Transverse colon (tissue), 4 donors: ENCODE measurements around the gene RNPS1. TPM values are rescaled to one million over a fixed set of nuclear protein-coding genes. Genes with fewer than 3 reads are reported as not detected.

ENCODE experiments used
- DNase-seq: peaks from one replicate; pipeline ENCODE4 v3.0.0-alpha.2; 2019
- H3K27ac ChIP-seq, 4 donors: fragments of 200-600 bp; sonication (generic); 2 replicates each; pipeline ENCODE4 v1.5.1; 2016 to 2018; ENCODE audit warnings: inconsistent platforms in 4 of 4
- H3K27me3 ChIP-seq: fragments of 200-600 bp; sonication (generic); 2 replicates; pipeline ENCODE4 v1.5.1; 2017; ENCODE audit warnings: inconsistent platforms
- H3K36me3 ChIP-seq, 4 donors: fragments of 200-600 bp; sonication (generic); 2 replicates each; pipeline ENCODE4 v1.5.1; 2017 to 2019; ENCODE audit warnings: inconsistent platforms in 4 of 4
- H3K4me1 ChIP-seq, 4 donors: fragments of 200-600 bp; sonication (generic); 2 replicates each; pipeline ENCODE4 v1.5.1; 2017 to 2020; ENCODE audit warnings: inconsistent platforms in 4 of 4
- H3K4me3 ChIP-seq, 4 donors: fragments of 200-600 bp; sonication (generic); 1 replicate in 1 of 4; 2 replicates in 3 of 4; pipeline versions ENCODE4 v1.5.1 to v1.6.1; 2017 to 2019; ENCODE audit warnings: inconsistent platforms in 4 of 4
- H3K9me3 ChIP-seq, 2 donors: fragments of 200-600 bp; sonication (generic); 2 replicates each; pipeline ENCODE4 v1.5.1; 2017 to 2019; ENCODE audit warnings: inconsistent platforms in 2 of 2
- EP300 ChIP-seq: sonication (generic); formaldehyde crosslinking; IDR thresholded peaks from one replicate; pipeline ENCODE4 v1.6.1; 2017; ENCODE audit warnings: antibody characterized with exemption, low read depth
- POLR2A ChIP-seq: fragments of 450-650 bp; IDR thresholded peaks from one replicate; pipeline ENCODE4 v1.6.1; 2016; ENCODE audit warnings: antibody characterized with exemption, mild to moderate bottlenecking, moderate library complexity
- POLR2AphosphoS5 ChIP-seq, 3 donors: sonication (generic); formaldehyde crosslinking; IDR thresholded peaks; one replicate each; pipeline ENCODE4 v1.6.1; 2016; ENCODE audit warnings: antibody characterized with exemption in 3 of 3
- WGBS, 2 donors: methylation state at CpG; one replicate each; pipeline ENCODE4 v1.1.5; 2018; ENCODE audit warnings: low coverage in 1 of 2; 5-methylcytosine and 5-hydroxymethylcytosine counted together
- in situ Hi-C, 4 donors: fragments of 200-750 bp; cut with MboI; loops; one replicate each; pipeline versions ENCODE4 v1.15.0 to v1.15.1; 2017; ENCODE audit warnings: low sequenced_read_pairs in 3 of 4, low pct_ligation_motif_present in 1 of 4, low pct_unique_long_range_greater_than_20kb in 1 of 4
- intact Hi-C: fragments of 100-400 bp; cut with DNase I; formaldehyde crosslinking; loops from one replicate; pipeline ENCODE4 v1.15.1; 2023; ENCODE audit warnings: low total_unique reads
- total RNA-seq, 4 donors: library from RNA; depleted of rRNA; stranded (reverse); fragments of >200 nt; gene quantifications; one replicate each; pipeline ENCODE4 v1.1.0, GENCODE V29; 2016
- TF ChIP-seq, protein P1 (sequence below), 5 experiments: fragments of 200-600 bp in 3 of 5; fragments of 450-650 bp in 2 of 5; sonication (generic) in 3 of 5; IDR thresholded peaks; 1 replicate in 2 of 5; 2 replicates in 3 of 5; pipeline ENCODE4 v1.5.1; 2016 to 2017; ENCODE audit warnings: antibody characterized with exemption in 5 of 5, inconsistent platforms in 3 of 5, mild to moderate bottlenecking in 2 of 5, moderate library complexity in 1 of 5

Gene RNPS1
- total RNA-seq, 4 donors from 2014 or later, result 110 to 153 (median 126) TPM

DNA sequence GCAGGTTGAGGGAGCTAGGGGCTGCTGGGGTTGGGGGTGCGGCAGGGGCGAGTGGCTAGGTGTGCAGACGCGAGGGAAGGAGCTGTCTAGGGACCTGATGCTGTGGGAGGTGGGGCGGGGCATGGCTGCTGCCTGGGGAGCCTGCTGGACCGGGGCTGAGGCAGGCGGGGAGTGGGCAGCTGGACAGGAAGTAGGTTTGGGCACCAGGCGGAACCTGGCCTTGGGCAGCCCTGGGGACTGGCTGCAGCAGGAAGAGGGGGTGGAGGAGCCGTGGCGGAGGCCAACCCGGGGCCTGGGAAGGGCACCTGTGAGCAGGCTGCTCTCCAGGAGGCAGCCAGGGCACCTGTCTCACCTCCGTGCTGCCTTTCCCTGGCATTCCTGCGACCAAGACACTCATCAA is 37.5 kb downstream of the RNPS1 start:
- Histone ChIP-seq H3K9me3 (no peaks in the 10 kb centered on the region), H3K27me3 (peaks cover 3% of the 10 kb centered on the region), H3K4me1 (peaks cover 3 to 19% (median 8%) of the 10 kb centered on the region in 4 donors), H3K4me3 (no peak overlapping the region), H3K27ac (no peak overlapping the region), H3K36me3 (peaks cover 0 to 57% (median 17%) of the 10 kb centered on the region in 4 donors)
- intact Hi-C loops (loop anchor here (10.0 kb wide), 1 partner anchor 226 kb away; the partner anchor contains the start of gene ZNF598), in situ Hi-C loops (no loop called here)
- 92% methylated on average over 13 of the region's 13 CpGs; no CpG with 5 or more reads in 1 of the 2 donors for WGBS, 2 donors
- TF ChIP-seq POLR2A, result no peak
- DNase-seq, result no peak

DNA sequence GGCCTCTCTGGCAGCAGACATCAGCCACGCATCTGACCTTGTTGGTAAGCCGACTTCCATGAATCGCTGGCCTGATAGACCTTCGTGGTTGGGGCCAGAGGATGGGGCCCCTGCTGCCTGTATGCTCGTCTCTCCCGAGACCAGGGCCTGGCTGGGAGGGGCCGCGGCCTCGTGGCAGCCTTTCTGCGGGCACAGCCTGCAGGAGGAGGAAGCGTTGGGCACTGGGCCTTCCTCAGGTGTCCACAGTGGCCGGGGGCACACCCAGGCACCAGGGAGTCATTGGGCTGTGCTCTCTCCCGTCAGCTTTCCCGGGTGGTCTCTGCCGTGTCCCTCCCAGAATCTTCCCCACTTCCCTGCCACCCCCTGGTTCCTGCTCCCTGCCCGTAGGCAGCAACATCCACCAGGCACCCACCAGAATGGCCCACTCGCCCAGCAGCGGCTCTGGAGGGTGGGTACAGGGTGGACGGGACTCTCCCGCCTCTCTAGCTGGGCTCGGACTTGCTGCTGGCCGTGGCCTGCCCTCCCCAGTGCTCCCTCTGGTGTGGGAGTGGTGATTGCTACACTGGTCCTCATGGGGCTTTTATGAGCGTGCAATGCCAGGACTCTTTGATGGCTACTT is 38.2 kb downstream of the RNPS1 start:
- Histone ChIP-seq H3K27ac (no peak overlapping the region), H3K9me3 (no peaks in the 10 kb centered on the region), H3K4me3 (no peak overlapping the region), H3K4me1 (peaks cover 3 to 23% (median 14%) of the 10 kb centered on the region in 4 donors), H3K27me3 (no peaks in the 10 kb centered on the region), H3K36me3 (peaks cover 0 to 53% (median 14%) of the 10 kb centered on the region in 4 donors)
- no peak for TF ChIP-seq POLR2AphosphoS5 (IDR thresholded peaks at IDR 0.05)
- TF ChIP-seq POLR2A, result no peak
- no peak for TF ChIP-seq EP300
- DNase-seq, result no peak
- WGBS, 2 donors, result 93% methylated on average over 23 of the region's 23 CpGs; no CpG with 5 or more reads in 1 of the 2 donors
- intact Hi-C loops, result loop anchor here (10.0 kb wide), 1 partner anchor 225 kb away; the partner anchor contains the start of gene ZNF598
- in situ Hi-C loops, result no loop called here

DNA sequence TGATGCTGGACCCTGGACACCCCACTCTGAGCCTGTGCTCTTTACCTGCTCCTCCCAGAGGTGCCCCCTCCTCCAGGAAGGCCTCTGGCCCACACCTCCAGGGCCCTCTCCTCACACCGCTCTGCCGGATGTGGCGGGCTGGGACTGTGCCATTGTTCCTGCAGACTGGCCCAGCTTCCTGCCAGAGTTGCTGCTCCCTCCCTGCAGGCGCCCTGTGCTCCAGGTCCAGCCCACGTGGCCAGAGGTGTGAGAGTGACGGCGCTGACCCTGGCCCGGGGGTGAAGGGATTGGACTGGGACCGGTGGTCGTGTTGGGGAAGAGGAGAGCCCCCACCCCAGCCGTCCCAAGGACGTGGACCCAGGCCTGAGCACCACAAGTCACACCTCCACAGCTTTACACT is 38.8 kb downstream of the RNPS1 start:
- no peaks in the 10 kb centered on the region for H3K9me3 ChIP-seq
- intact Hi-C loops, result no loop called here
- in situ Hi-C loops, result no loop called here
- no peak for TF ChIP-seq POLR2AphosphoS5 (IDR thresholded peaks at IDR 0.05)
- TF ChIP-seq EP300, result no peak
- TF ChIP-seq, protein P1, sequence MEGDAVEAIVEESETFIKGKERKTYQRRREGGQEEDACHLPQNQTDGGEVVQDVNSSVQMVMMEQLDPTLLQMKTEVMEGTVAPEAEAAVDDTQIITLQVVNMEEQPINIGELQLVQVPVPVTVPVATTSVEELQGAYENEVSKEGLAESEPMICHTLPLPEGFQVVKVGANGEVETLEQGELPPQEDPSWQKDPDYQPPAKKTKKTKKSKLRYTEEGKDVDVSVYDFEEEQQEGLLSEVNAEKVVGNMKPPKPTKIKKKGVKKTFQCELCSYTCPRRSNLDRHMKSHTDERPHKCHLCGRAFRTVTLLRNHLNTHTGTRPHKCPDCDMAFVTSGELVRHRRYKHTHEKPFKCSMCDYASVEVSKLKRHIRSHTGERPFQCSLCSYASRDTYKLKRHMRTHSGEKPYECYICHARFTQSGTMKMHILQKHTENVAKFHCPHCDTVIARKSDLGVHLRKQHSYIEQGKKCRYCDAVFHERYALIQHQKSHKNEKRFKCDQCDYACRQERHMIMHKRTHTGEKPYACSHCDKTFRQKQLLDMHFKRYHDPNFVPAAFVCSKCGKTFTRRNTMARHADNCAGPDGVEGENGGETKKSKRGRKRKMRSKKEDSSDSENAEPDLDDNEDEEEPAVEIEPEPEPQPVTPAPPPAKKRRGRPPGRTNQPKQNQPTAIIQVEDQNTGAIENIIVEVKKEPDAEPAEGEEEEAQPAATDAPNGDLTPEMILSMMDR (IDR thresholded peaks at IDR 0.05), result no peak
- no peak for TF ChIP-seq POLR2A
- H3K4me3 ChIP-seq, result no peak overlapping the region
- DNase-seq, result no peak
- H3K4me1 ChIP-seq, result peaks cover 8 to 30% (median 20%) of the 10 kb centered on the region in 4 donors
- no peak overlapping the region for H3K27ac ChIP-seq
- no peaks in the 10 kb centered on the region for H3K27me3 ChIP-seq
- peaks cover 0 to 46% (median 14%) of the 10 kb centered on the region in 4 donors for H3K36me3 ChIP-seq
- WGBS, 2 donors, result 93% methylated on average over 12 of the region's 12 CpGs; no CpG with 5 or more reads in 1 of the 2 donors

DNA sequence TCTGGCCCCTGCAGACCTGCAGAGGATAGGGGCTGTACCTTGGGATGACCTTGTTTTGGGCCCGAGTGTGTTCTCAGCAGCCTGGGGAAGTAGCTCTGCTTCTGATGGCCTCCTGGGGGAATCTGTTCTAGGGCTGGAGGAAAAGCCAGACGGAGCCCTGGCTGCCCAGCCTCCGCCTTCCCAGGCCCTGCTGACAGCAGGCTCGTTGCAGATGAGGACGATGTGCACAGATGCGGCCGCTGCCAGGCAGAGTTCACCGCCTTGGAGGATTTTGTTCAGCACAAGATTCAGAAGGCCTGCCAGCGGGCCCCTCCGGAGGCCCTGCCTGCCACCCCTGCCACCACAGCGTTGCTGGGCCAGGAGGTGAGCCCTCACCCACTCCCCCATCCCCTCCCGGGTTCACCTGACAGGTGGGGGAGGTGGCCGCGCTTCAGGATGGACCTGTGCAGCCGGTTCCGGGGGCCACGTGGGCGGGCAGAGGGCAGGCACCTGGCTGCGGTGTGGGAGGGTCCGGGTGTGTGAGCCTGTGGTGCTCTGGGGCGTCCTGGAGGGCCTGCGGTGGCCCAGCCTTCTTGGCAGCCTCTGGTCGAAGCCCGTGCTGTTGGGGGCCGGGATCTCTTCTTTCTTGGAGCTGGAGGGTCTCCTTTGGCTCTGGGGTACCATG is 39.6 kb downstream of the RNPS1 start:
- intact Hi-C loops, result no loop called here

More for the DNA sequence above, 39.6 kb downstream of the RNPS1 start:
- Histone ChIP-seq H3K27me3 (no peaks in the 10 kb centered on the region), H3K4me3 (no peak overlapping the region), H3K9me3 (no peaks in the 10 kb centered on the region), H3K27ac (no peak overlapping the region), H3K36me3 (peaks cover 0 to 38% (median 14%) of the 10 kb centered on the region in 4 donors), H3K4me1 (peaks cover 8 to 31% (median 22%) of the 10 kb centered on the region in 4 donors)
- DNase-seq, result no peak
- TF ChIP-seq POLR2A, result no peak
- TF ChIP-seq EP300, result no peak
- no peak for TF ChIP-seq POLR2AphosphoS5 (IDR thresholded peaks at IDR 0.05)
- TF ChIP-seq, protein P1 (IDR thresholded peaks at IDR 0.05), result no peak
- in situ Hi-C loops, result no loop called here
- 80 to 94% methylated on average over 5 to 25 of the region's 25 CpGs for WGBS, 2 donors
